Bronchial epithelial cell (primary cell): ENCODE results near the gene HSPB2. TPM values are rescaled to one million over a fixed set of nuclear protein-coding genes. Genes with fewer than 3 reads are reported as not detected.
A peak's percentile ranks its signal among the peaks of the same experiment; 100 is the strongest.

Source experiments
- DNase-seq: peaks from one replicate; pipeline ENCODE4 v3.0.0-alpha.2; 2010; ENCODE audit warnings: low read depth
- FAIRE-seq: peaks from 2 replicates; lab custom pipeline; 2011; peaks lifted over from hg19 to GRCh38; lab: Jason Lieb, UNC
- H3K27me3 ChIP-seq: 2 replicates; pipeline ENCODE4 v1.5.1; 2011; ENCODE audit warnings: low read length; ENCODE audit not compliant: control insufficient read depth, insufficient read depth
- H3K36me3 ChIP-seq: 2 replicates; pipeline ENCODE4 v1.5.1; 2011; ENCODE audit warnings: low read length; ENCODE audit not compliant: control insufficient read depth, insufficient read depth
- H3K4me3 ChIP-seq: 2 replicates; pipeline ENCODE4 v1.5.1; 2011; ENCODE audit warnings: mild to moderate bottlenecking, low read depth, low read length, control low read depth
- total RNA-seq: library from RNA; depleted of rRNA; stranded (reverse); fragments of >200 nt; gene quantifications from 2 replicates; pipeline ENCODE4 v1.2.1, GENCODE V29; 2014
- TF ChIP-seq, protein P1 (sequence below): IDR thresholded peaks from 2 replicates; pipeline ENCODE4 v1.5.1; 2011; ENCODE audit warnings: mild to moderate bottlenecking, moderate library complexity, low read length, control low read depth, inconsistent platforms; ENCODE audit not compliant: insufficient read depth, severe bottlenecking

Gene HSPB2
- total RNA-seq, 1 donor from 2014 or later = not detected

DNA sequence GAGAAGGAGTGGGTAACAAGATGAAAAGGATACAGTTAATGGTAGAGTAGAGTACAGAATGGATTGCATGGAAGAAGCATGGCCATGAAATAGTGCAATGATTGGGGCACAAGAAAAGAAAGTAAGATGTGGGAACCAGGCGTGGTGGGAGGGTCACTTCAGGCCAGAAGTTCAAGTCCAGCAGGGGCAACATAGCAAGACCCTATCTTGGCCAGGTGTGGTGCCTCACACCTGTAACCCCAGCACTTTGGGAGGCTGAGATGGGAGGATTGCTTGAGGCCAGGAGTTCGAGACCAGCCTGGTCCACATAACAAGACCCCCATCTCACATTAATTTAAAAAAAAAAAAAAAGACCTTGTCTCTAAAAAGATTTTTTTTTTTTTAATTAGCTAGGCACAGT lies 4.8 kb downstream of the HSPB2 start:
- TF ChIP-seq, protein P1, sequence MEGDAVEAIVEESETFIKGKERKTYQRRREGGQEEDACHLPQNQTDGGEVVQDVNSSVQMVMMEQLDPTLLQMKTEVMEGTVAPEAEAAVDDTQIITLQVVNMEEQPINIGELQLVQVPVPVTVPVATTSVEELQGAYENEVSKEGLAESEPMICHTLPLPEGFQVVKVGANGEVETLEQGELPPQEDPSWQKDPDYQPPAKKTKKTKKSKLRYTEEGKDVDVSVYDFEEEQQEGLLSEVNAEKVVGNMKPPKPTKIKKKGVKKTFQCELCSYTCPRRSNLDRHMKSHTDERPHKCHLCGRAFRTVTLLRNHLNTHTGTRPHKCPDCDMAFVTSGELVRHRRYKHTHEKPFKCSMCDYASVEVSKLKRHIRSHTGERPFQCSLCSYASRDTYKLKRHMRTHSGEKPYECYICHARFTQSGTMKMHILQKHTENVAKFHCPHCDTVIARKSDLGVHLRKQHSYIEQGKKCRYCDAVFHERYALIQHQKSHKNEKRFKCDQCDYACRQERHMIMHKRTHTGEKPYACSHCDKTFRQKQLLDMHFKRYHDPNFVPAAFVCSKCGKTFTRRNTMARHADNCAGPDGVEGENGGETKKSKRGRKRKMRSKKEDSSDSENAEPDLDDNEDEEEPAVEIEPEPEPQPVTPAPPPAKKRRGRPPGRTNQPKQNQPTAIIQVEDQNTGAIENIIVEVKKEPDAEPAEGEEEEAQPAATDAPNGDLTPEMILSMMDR = no peak
- DNase-seq (no peak), FAIRE-seq (no peak)
- H3K36me3 ChIP-seq = no peaks in the 10 kb centered on the region
- H3K27me3 ChIP-seq = no peaks in the 10 kb centered on the region
- no peak overlapping the region for H3K4me3 ChIP-seq

GRCh38 chr11:111917788-111918187 lies 5.3 kb downstream of the HSPB2 start:
- TF ChIP-seq, protein P1 = no peak
- no peak for FAIRE-seq
- Histone ChIP-seq H3K4me3 (no peak overlapping the region), H3K36me3 (no peaks in the 10 kb centered on the region), H3K27me3 (no peaks in the 10 kb centered on the region)
- no peak for DNase-seq

- FAIRE-seq (no peak), DNase-seq (peak; percentile 79)
- Histone ChIP-seq H3K27me3 (no peaks in the 10 kb centered on the region), H3K36me3 (no peaks in the 10 kb centered on the region), H3K4me3 (peak within 1 kb of the TSS; percentile 0)
- TF ChIP-seq, protein P1 = peak; percentile 13
Observed at GRCh38 chr11:111918390-111919256, 6.1 kb downstream of the HSPB2 start, which contains the start of gene C11orf52. TSS of gene C11orf52 (plus strand) at chr11:111918913. CDS start at chr11:111918973, 60 bp downstream.

DNA sequence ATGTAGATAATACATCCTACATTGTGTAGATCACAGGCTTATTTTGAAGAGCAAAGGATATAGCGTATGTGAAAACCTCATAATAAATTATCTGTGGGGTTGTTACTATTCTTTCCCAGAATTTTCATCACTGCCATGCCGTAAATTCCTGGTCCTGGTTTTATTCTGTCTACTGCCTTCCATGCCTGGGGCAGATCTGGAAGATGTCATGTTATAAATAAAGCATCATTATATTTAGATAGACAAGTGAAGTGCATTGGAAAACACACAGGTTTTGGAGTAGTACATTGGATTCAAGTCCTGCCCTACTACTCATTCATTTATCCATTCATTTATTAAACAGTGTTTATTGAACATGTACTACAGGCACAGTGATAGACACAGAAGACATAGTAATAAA lies 8.4 kb downstream of the HSPB2 start:
- Histone ChIP-seq H3K4me3 (no peak overlapping the region), H3K36me3 (no peaks in the 10 kb centered on the region), H3K27me3 (no peaks in the 10 kb centered on the region)
- FAIRE-seq (no peak), DNase-seq (no peak)
- TF ChIP-seq, protein P1 = no peak

GRCh38 chr11:111921541-111922230 lies 9.2 kb downstream of the HSPB2 start:
- DNase-seq (no peak), FAIRE-seq (no peak)
- no peaks in the 10 kb centered on the region for H3K36me3 ChIP-seq
- H3K27me3 ChIP-seq = no peaks in the 10 kb centered on the region
- TF ChIP-seq, protein P1 = no peak
- H3K4me3 ChIP-seq = no peak overlapping the region
